Natural killer cell (primary cell): ENCODE measurements around the gene USPL1. TPM values are rescaled to one million over a fixed set of nuclear protein-coding genes. Genes with fewer than 3 reads are reported as not detected.

Experiments used
- ATAC-seq, 3 donors: fragments of 150-1000 bp in 2 of 3; fragments of 200-7000 bp in 1 of 3; cut with Tn5 transposase; 1 replicate in 1 of 3; 2 replicates in 2 of 3; pipeline ENCODE4 v1.10.0; 2021; ENCODE audit warnings: mild to moderate bottlenecking in 2 of 3, moderate library complexity in 2 of 3
- DNase-seq, 2 donors: peaks; one replicate each; pipeline versions ENCODE4 v3.0.0 to v3.0.0-alpha.2; 2013 to 2021; ENCODE audit warnings: mixed read lengths in 1 of 2
- H3K27ac ChIP-seq: one replicate; pipeline ENCODE4 v1.5.1; 2013; ENCODE audit warnings: mild to moderate bottlenecking, low read length
- H3K27me3 ChIP-seq: one replicate; pipeline ENCODE4 v1.6.1; 2013; ENCODE audit warnings: low read length; ENCODE audit not compliant: control insufficient read depth, insufficient read depth
- H3K36me3 ChIP-seq: one replicate; pipeline ENCODE4 v1.6.1; 2013; ENCODE audit warnings: low read length; ENCODE audit not compliant: control insufficient read depth, insufficient read depth
- H3K4me1 ChIP-seq: one replicate; pipeline ENCODE4 v1.6.1; 2013; ENCODE audit warnings: low read length; ENCODE audit not compliant: control insufficient read depth, insufficient read depth
- H3K4me3 ChIP-seq: one replicate; pipeline ENCODE4 v1.5.1; 2013; ENCODE audit warnings: low read length
- H3K9me3 ChIP-seq: one replicate; pipeline ENCODE4 v1.6.1; 2013; ENCODE audit warnings: low read length; ENCODE audit not compliant: control insufficient read depth, insufficient read depth
- H3K27ac Mint-ChIP-seq, 2 donors: one replicate each; pipeline ENCODE4 v1.8.0; 2022; ENCODE audit warnings: mild to moderate bottlenecking in 2 of 2, mixed read lengths in 2 of 2, moderate library complexity in 1 of 2
- H3K27me3 Mint-ChIP-seq, 2 donors: one replicate each; pipeline ENCODE4 v1.8.0; 2022; ENCODE audit warnings: low read depth in 2 of 2, mixed read lengths in 2 of 2
- H3K36me3 Mint-ChIP-seq: one replicate; pipeline ENCODE4 v1.8.0; 2022; ENCODE audit warnings: mixed read lengths
- H3K4me1 Mint-ChIP-seq, 2 donors: one replicate each; pipeline ENCODE4 v1.8.0; 2022; ENCODE audit warnings: mixed read lengths in 2 of 2
- H3K4me3 Mint-ChIP-seq: one replicate; pipeline ENCODE4 v1.8.0; 2022; ENCODE audit warnings: mild to moderate bottlenecking, moderate library complexity, mixed read lengths
- H3K9me3 Mint-ChIP-seq, 2 donors: one replicate each; pipeline ENCODE4 v1.8.0; 2022; ENCODE audit warnings: mixed read lengths in 2 of 2
- CTCF ChIP-seq: fragments of 200-600 bp; IDR thresholded peaks from one replicate; pipeline ENCODE4 v1.8.0; 2022; ENCODE audit warnings: antibody characterized with exemption
- WGBS: methylation state at CpG from one replicate; pipeline ENCODE4 v1.1.7; 2013; ENCODE audit warnings: missing lambda C conversion rate; ENCODE audit not compliant: insufficient coverage; 5-methylcytosine and 5-hydroxymethylcytosine counted together
- intact Hi-C: fragments of 100-400 bp; cut with micrococcal nuclease; formaldehyde crosslinking; loops from one replicate; pipeline ENCODE4 v1.14.2; 2022
- total RNA-seq, 4 donors: library from RNA; stranded (reverse); fragments of 120-200 nt in 1 of 4; gene quantifications; one replicate each; pipeline versions ENCODE4 v1.2.3 to v1.2.4, GENCODE V29; 2013 to 2022

USPL1 gene
- total RNA-seq, 3 donors from 2014 or later (not counting 1 experiment from before 2014, with no cell fraction given) = 34.8 to 39.0 (median 36.9) TPM

- no peak for TF ChIP-seq CTCF
- H3K27me3 ChIP-seq = no peaks in the 10 kb centered on the region
- H3K4me3 Mint-ChIP-seq = no peak overlapping the region
- DNase-seq (no peak), ATAC-seq (no peak)
- peaks cover 16% of the 10 kb centered on the region for H3K36me3 Mint-ChIP-seq
- no peak overlapping the region for H3K27ac ChIP-seq
- peaks cover 5 to 14% of the 10 kb centered on the region in 2 donors for H3K4me1 Mint-ChIP-seq
- H3K9me3 Mint-ChIP-seq = no peaks in the 10 kb centered on the region
- intact Hi-C loops = no loop called here
- H3K27ac Mint-ChIP-seq = no peak overlapping the region
- H3K4me1 ChIP-seq = peaks cover 7% of the 10 kb centered on the region
- H3K4me3 ChIP-seq = no peak overlapping the region
- 100% methylated on average over 1 of the region's 2 CpGs for WGBS
- peaks cover 36% of the 10 kb centered on the region for H3K36me3 ChIP-seq
- H3K27me3 Mint-ChIP-seq = no peaks in the 10 kb centered on the region
- H3K9me3 ChIP-seq = no peaks in the 10 kb centered on the region
These were observed 43.1 kb downstream of the USPL1 start for GRCh38 chr13:30660796-30661195.

DNA sequence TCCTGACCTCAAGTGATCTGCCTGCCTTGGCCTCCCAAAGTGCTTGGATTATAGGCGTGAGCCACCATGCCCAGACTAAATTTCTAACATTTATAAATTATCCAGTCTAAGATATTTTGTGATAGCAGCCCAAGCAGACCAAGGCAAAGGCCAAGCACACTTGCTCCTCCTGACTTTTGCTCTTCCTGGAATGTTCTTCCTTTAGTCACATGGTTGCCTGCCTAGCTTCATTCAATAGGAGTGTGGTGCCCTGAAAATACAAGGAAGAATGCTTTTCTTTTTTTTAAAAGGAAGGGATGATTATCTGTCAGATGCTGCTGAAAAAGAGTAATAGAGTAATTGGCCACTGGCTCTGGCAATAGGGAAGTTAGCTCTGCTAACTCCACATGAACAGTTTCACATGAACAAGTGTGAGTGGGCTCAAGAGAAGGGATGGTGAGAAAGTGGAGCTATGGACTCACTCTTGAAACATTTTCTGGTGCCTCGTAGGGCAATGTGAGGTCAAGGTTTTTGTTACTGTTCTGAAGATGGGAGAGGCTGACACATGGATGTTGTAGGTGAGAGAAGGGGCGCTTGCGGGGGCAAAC is 47.1 kb downstream of the USPL1 start:
- H3K27ac ChIP-seq = no peak overlapping the region
- peaks cover 7% of the 10 kb centered on the region for H3K4me1 ChIP-seq
- H3K9me3 ChIP-seq = no peaks in the 10 kb centered on the region
- no peaks in the 10 kb centered on the region for H3K36me3 ChIP-seq
- Mint-ChIP-seq H3K27me3 (no peaks in the 10 kb centered on the region), H3K9me3 (no peaks in the 10 kb centered on the region), H3K4me1 (peaks cover under 1 to 8% of the 10 kb centered on the region in 2 donors), H3K36me3 (no peaks in the 10 kb centered on the region), H3K4me3 (no peak overlapping the region), H3K27ac (no peak overlapping the region)
- H3K4me3 ChIP-seq = no peak overlapping the region
- TF ChIP-seq CTCF = no peak
- intact Hi-C loops = no loop called here
- H3K27me3 ChIP-seq = no peaks in the 10 kb centered on the region
- WGBS = 96% methylated on average over 4 of the region's 4 CpGs
- ATAC-seq (no peak), DNase-seq (no peak)

DNA sequence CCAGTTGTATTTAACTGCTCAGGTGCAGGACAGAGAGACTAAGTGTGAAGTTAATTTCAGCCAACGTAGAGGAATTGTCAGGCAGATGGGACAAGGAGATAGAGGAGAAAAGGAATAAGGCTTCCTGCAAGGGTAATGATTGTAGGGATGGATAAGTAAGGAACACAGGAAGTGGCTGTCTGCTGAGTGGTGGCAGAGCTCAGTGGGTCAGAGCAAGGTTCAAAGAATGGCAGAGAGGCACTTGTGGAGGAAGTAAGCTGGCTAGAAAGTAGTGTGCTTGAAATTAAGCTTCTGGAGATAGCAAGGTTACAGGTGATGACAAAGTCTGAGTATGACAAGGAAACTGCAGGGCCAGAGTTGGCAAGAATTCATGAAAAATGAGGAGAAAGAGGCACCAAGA is 47.9 kb downstream of the USPL1 start:
- Mint-ChIP-seq H3K27ac (no peak overlapping the region), H3K27me3 (no peaks in the 10 kb centered on the region), H3K9me3 (no peaks in the 10 kb centered on the region), H3K4me3 (no peak overlapping the region), H3K36me3 (no peaks in the 10 kb centered on the region), H3K4me1 (peaks cover 0 to 7% of the 10 kb centered on the region in 2 donors)
- WGBS = 38% methylated on average over 1 of the region's 1 CpG
- no peaks in the 10 kb centered on the region for H3K9me3 ChIP-seq
- no peaks in the 10 kb centered on the region for H3K36me3 ChIP-seq
- intact Hi-C loops = no loop called here
- peaks cover 7% of the 10 kb centered on the region for H3K4me1 ChIP-seq
- H3K27ac ChIP-seq = no peak overlapping the region
- ATAC-seq = no peak
- TF ChIP-seq CTCF = no peak
- DNase-seq = no peak
- no peaks in the 10 kb centered on the region for H3K27me3 ChIP-seq
- no peak overlapping the region for H3K4me3 ChIP-seq

DNA sequence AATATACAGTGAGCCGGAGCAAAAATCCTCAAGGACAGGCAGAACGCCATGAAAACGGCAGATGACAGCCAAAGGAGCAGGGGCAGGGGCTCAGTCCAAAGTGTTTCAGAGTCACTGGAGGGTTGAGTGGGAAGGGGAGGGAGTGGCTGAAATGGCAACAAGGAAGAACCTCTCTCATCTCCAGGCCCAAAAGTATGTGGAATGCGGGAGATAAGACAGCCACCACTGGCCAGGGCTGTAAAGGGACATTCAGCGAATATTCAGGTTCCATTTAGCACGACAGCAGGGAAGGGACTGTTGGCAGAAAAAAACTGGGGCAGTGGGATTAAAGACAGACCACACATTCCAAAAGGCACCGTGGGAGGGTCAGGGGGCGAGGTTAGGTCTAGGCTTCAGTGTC is 48.4 kb downstream of the USPL1 start:
- no peaks in the 10 kb centered on the region for H3K36me3 Mint-ChIP-seq
- Histone ChIP-seq H3K4me1 (peaks cover 7% of the 10 kb centered on the region), H3K27ac (no peak overlapping the region), H3K4me3 (no peak overlapping the region), H3K27me3 (no peaks in the 10 kb centered on the region), H3K36me3 (no peaks in the 10 kb centered on the region), H3K9me3 (no peaks in the 10 kb centered on the region)
- no peak for TF ChIP-seq CTCF
- no peaks in the 10 kb centered on the region for H3K27me3 Mint-ChIP-seq
- no peaks in the 10 kb centered on the region for H3K9me3 Mint-ChIP-seq
- ATAC-seq (no peak), DNase-seq (no peak)
- intact Hi-C loops = no loop called here
- no peak overlapping the region for H3K27ac Mint-ChIP-seq
- no peak overlapping the region for H3K4me3 Mint-ChIP-seq
- 95% methylated on average over 8 of the region's 8 CpGs for WGBS
- H3K4me1 Mint-ChIP-seq = peaks cover 4 to 8% of the 10 kb centered on the region in 2 donors
